Central memory CD8-positive, alpha-beta T cell (primary cell): ENCODE data around the gene ZEB2.

ENCODE experiments used
- ATAC-seq: fragments of 150-1000 bp; cut with Tn5 transposase; replicated peaks from 2 replicates; pipeline ENCODE4 v1.10.0; 2022; ENCODE audit warnings: mild to moderate bottlenecking, moderate FRiP score, moderate number of reproducible peaks; ENCODE audit not compliant: poor library complexity, severe bottlenecking; ENCODE audit errors: extremely low read depth
- DNase-seq, 2 donors: peaks; one replicate each; pipeline ENCODE4 v3.0.0; 2021; ENCODE audit warnings: low spot score in 2 of 2
- H3K27ac Mint-ChIP-seq: one replicate; pipeline ENCODE4 v1.8.0; 2022; ENCODE audit warnings: low read depth, mild to moderate bottlenecking, moderate library complexity, mixed read lengths
- H3K27me3 Mint-ChIP-seq: one replicate; pipeline ENCODE4 v1.8.0; 2022; ENCODE audit warnings: mixed read lengths
- H3K36me3 Mint-ChIP-seq: one replicate; pipeline ENCODE4 v1.8.0; 2022; ENCODE audit warnings: mild to moderate bottlenecking, moderate library complexity, mixed read lengths; ENCODE audit not compliant: insufficient read depth
- H3K4me1 Mint-ChIP-seq: one replicate; pipeline ENCODE4 v1.8.0; 2022; ENCODE audit warnings: mixed read lengths
- H3K4me3 Mint-ChIP-seq: one replicate; pipeline ENCODE4 v1.8.0; 2022; ENCODE audit warnings: mild to moderate bottlenecking, moderate library complexity, mixed read lengths
- H3K9me3 Mint-ChIP-seq: one replicate; pipeline ENCODE4 v1.8.0; 2022; ENCODE audit warnings: mixed read lengths

Gene ZEB2

GRCh38 chr2:144548088-144548487 lies 28.2 kb upstream of the ZEB2 start:
- H3K4me1 Mint-ChIP-seq, result peaks cover 5% of the 10 kb centered on the region
- peaks cover 3% of the 10 kb centered on the region for H3K36me3 Mint-ChIP-seq
- no peaks in the 10 kb centered on the region for H3K27me3 Mint-ChIP-seq
- no peaks in the 10 kb centered on the region for H3K9me3 Mint-ChIP-seq
- H3K27ac Mint-ChIP-seq, result peak overlapping the region; percentile 69
- no peak overlapping the region for H3K4me3 Mint-ChIP-seq
- DNase-seq (no peak), ATAC-seq (no peak)

- Mint-ChIP-seq H3K4me3 (no peak overlapping the region), H3K9me3 (no peaks in the 10 kb centered on the region), H3K4me1 (peaks cover 5% of the 10 kb centered on the region), H3K27ac (peak overlapping the region; percentile 69), H3K36me3 (peaks cover 3% of the 10 kb centered on the region), H3K27me3 (no peaks in the 10 kb centered on the region)
- DNase-seq, result no peak
- ATAC-seq, result no peak
These were observed 27.6 kb upstream of the ZEB2 start for GRCh38 chr2:144547494-144547893.

- no peak overlapping the region for H3K4me3 Mint-ChIP-seq
- no peak overlapping the region for H3K27ac Mint-ChIP-seq
- DNase-seq (no peak), ATAC-seq (no peak)
- peaks cover 5% of the 10 kb centered on the region for H3K4me1 Mint-ChIP-seq
- peaks cover 3% of the 10 kb centered on the region for H3K36me3 Mint-ChIP-seq
- no peaks in the 10 kb centered on the region for H3K9me3 Mint-ChIP-seq
- no peaks in the 10 kb centered on the region for H3K27me3 Mint-ChIP-seq
These were observed 27.0 kb upstream of the ZEB2 start for GRCh38 chr2:144546933-144547332.

- Mint-ChIP-seq H3K27ac (no peak overlapping the region), H3K36me3 (peaks cover 3% of the 10 kb centered on the region), H3K4me1 (peaks cover 5% of the 10 kb centered on the region), H3K27me3 (no peaks in the 10 kb centered on the region), H3K4me3 (no peak overlapping the region), H3K9me3 (no peaks in the 10 kb centered on the region)
- ATAC-seq (no peak), DNase-seq (no peak)
These were observed 25.9 kb upstream of the ZEB2 start for GRCh38 chr2:144545787-144546186.

- peaks cover 3% of the 10 kb centered on the region for H3K36me3 Mint-ChIP-seq
- H3K4me1 Mint-ChIP-seq, result peaks cover 5% of the 10 kb centered on the region
- H3K27ac Mint-ChIP-seq, result no peak overlapping the region
- H3K4me3 Mint-ChIP-seq, result no peak overlapping the region
- no peaks in the 10 kb centered on the region for H3K27me3 Mint-ChIP-seq
- H3K9me3 Mint-ChIP-seq, result no peaks in the 10 kb centered on the region
- ATAC-seq (no peak), DNase-seq (no peak)
These were observed 24.1 kb upstream of the ZEB2 start for GRCh38 chr2:144544053-144544452.

- ATAC-seq (no peak), DNase-seq (no peak)
- Mint-ChIP-seq H3K36me3 (no peaks in the 10 kb centered on the region), H3K9me3 (no peaks in the 10 kb centered on the region), H3K27me3 (no peaks in the 10 kb centered on the region), H3K27ac (no peak overlapping the region), H3K4me1 (no peaks in the 10 kb centered on the region), H3K4me3 (no peak overlapping the region)
These were observed 21.5 kb upstream of the ZEB2 start for GRCh38 chr2:144541396-144541795.

- Mint-ChIP-seq H3K4me3 (no peak overlapping the region), H3K27ac (no peak overlapping the region), H3K4me1 (no peaks in the 10 kb centered on the region), H3K9me3 (no peaks in the 10 kb centered on the region), H3K36me3 (no peaks in the 10 kb centered on the region), H3K27me3 (no peaks in the 10 kb centered on the region)
- DNase-seq, result no peak
- no peak for ATAC-seq
These were observed 19.4 kb upstream of the ZEB2 start for GRCh38 chr2:144539289-144539782.

- no peak for ATAC-seq
- Mint-ChIP-seq H3K4me1 (no peaks in the 10 kb centered on the region), H3K27me3 (no peaks in the 10 kb centered on the region)
These were observed 15.4 kb upstream of the ZEB2 start for GRCh38 chr2:144535300-144535699.

GRCh38 chr2:144533221-144533620 lies 13.3 kb upstream of the ZEB2 start:
- ATAC-seq (no peak), DNase-seq (no peak)
- no peaks in the 10 kb centered on the region for H3K36me3 Mint-ChIP-seq
- H3K27ac Mint-ChIP-seq, result no peak overlapping the region
- H3K27me3 Mint-ChIP-seq, result no peaks in the 10 kb centered on the region
- H3K4me3 Mint-ChIP-seq, result no peak overlapping the region
- H3K4me1 Mint-ChIP-seq, result no peaks in the 10 kb centered on the region
- H3K9me3 Mint-ChIP-seq, result no peaks in the 10 kb centered on the region

More at GRCh38 chr2:144535300-144535699, 15.4 kb upstream of the ZEB2 start:
- no peaks in the 10 kb centered on the region for H3K9me3 Mint-ChIP-seq
- no peaks in the 10 kb centered on the region for H3K36me3 Mint-ChIP-seq
- DNase-seq, result no peak
- no peak overlapping the region for H3K4me3 Mint-ChIP-seq
- no peak overlapping the region for H3K27ac Mint-ChIP-seq

- ATAC-seq, result no peak
- no peaks in the 10 kb centered on the region for H3K36me3 Mint-ChIP-seq
These were observed 10.7 kb upstream of the ZEB2 start for GRCh38 chr2:144530596-144530995.

GRCh38 chr2:144529841-144530240 lies 9.9 kb upstream of the ZEB2 start:
- ATAC-seq (no peak), DNase-seq (no peak)
- Mint-ChIP-seq H3K36me3 (no peaks in the 10 kb centered on the region), H3K9me3 (no peaks in the 10 kb centered on the region), H3K27ac (no peak overlapping the region), H3K4me1 (peaks cover 2% of the 10 kb centered on the region), H3K27me3 (no peaks in the 10 kb centered on the region), H3K4me3 (no peak overlapping the region)

More at GRCh38 chr2:144530596-144530995, 10.7 kb upstream of the ZEB2 start:
- no peaks in the 10 kb centered on the region for H3K27me3 Mint-ChIP-seq
- no peaks in the 10 kb centered on the region for H3K9me3 Mint-ChIP-seq
- H3K4me1 Mint-ChIP-seq, result no peaks in the 10 kb centered on the region
- no peak overlapping the region for H3K4me3 Mint-ChIP-seq
- no peak for DNase-seq
- no peak overlapping the region for H3K27ac Mint-ChIP-seq

- Mint-ChIP-seq H3K4me3 (no peak overlapping the region), H3K36me3 (peaks cover 2% of the 10 kb centered on the region), H3K9me3 (no peaks in the 10 kb centered on the region), H3K27me3 (peaks cover 6% of the 10 kb centered on the region), H3K27ac (no peak overlapping the region), H3K4me1 (peaks cover 12% of the 10 kb centered on the region)
- ATAC-seq (no peak), DNase-seq (no peak)
These were observed 8.2 kb upstream of the ZEB2 start for GRCh38 chr2:144528108-144528507.

- H3K4me3 Mint-ChIP-seq, result no peak overlapping the region
- no peaks in the 10 kb centered on the region for H3K9me3 Mint-ChIP-seq
- H3K4me1 Mint-ChIP-seq, result peaks cover 23% of the 10 kb centered on the region
- H3K36me3 Mint-ChIP-seq, result peaks cover 5% of the 10 kb centered on the region
- DNase-seq (no peak), ATAC-seq (no peak)
- H3K27ac Mint-ChIP-seq, result no peak overlapping the region
- H3K27me3 Mint-ChIP-seq, result peaks cover 17% of the 10 kb centered on the region
These were observed 6.9 kb upstream of the ZEB2 start for GRCh38 chr2:144526831-144527230.
